GM19467 (cell line): ENCODE measurements around the gene CHCHD6.

Source experiments
- ATAC-seq: cut with Tn5 transposase; IDR thresholded peaks from one replicate; pipeline ENCODE4 v1.9.1; 2021; ENCODE audit warnings: mild to moderate bottlenecking, moderate library complexity; ENCODE audit not compliant: unreplicated experiment

The CHCHD6 gene

DNA sequence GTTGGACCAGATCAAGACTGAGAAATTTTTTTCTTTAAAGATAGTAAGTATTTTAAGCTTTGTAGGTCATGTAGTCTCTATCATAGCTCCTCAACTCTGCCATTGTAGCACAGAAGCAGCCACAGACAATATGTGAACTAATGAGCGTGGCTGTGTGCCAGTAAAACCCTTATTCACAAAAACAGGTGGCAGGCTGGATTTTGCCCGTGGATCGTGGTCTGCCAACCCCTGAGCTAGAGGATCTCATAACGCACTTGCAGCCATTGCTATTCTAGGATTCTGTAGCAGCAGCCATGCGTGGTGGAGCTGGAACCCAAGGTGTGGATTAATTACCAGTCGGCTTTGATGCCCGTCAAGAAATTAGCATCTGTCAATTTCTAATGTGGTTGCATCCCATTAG, 210.2 kb downstream of the CHCHD6 start:
- ATAC-seq, result no peak

- ATAC-seq, result no peak
Observed at GRCh38 chr3:126915015-126915414, 211.0 kb downstream of the CHCHD6 start.

- ATAC-seq, result no peak
Observed at GRCh38 chr3:126916546-126916945, 212.5 kb downstream of the CHCHD6 start.

DNA sequence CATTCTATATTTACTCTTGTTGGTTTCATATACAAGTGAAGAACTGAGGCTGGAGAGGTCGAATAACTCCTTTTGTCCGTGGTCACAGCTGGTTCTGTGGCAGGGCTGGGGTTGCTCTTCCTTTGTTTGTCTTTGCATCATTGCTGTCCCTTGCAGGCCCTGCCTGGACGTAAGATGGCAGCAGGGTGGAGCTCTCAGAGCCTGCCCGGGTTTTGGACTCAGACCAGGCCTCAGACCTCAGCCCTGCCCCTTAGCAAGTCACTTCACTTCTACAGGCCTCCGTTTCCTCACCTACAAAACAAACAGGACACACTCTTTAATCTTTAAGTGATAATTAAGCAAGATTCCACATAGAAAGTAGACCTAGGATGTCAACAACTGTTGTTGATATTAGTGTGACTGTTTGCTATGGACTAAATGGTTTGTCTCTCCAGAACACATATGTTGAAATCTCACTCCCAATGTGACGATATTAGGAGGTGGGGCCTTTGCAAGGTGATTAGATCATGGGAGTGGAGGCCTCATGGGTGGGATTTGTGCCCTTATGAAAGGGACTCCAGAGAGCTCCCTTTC, 213.3 kb downstream of the CHCHD6 start:
- ATAC-seq, result no peak

GRCh38 chr3:126918355-126918821, 214.3 kb downstream of the CHCHD6 start:
- no peak for ATAC-seq

DNA sequence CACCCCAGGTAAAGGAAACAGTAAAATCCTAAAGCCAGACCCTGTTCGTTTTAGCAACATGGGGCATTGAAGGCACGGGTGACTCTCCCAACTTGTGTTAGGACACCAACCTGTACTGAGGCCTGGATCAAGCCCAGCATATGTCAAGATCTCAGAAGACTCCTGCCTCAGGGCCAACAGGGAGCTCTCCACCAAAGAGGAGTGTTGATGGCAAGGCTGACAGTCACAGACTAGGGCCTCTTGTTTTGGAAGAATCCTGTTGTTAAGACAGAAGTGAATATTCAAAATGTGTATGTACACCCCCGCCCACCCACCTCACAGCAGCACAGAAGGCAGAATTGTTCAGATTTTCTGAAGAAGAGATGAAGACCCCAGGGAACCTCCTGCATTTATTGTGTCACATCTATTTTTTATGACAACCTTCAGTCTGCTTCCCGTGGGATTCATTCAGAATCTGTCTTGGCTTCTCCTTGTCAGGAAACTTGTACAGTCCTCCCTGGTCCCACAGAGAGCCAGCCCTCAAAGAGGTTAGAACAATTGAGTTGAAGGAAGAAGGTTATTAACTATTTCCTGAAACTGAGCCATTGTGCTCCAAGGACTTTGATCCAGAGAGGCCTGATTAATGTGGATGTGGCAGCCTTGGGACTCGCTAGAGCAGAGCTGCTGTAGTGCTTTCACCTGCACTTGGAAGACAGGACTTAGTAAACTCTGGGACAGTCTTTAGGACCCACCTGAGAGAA, 217.2 kb downstream of the CHCHD6 start:
- ATAC-seq, result no peak

DNA sequence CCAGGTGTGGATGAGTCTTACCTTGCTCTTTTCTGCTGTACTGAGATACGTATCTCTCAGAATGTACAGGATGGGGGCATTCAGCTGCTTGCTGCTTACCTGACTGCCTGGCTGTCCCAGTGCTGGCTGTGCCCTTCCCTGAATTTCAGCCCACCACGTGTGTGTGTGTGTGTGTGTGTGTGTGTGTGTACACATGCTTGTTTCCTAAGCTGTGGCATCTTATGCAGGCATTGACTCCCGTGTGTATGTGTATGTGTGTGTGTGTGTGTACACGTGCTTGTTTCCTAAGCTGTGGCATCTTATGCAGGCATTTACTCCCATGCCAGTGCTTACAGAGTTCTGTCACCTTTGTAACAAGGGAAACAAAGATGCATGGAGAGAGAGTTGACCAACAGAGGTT, 218.4 kb downstream of the CHCHD6 start:
- no peak for ATAC-seq

GRCh38 chr3:126923423-126923822, 219.4 kb downstream of the CHCHD6 start:
- no peak for ATAC-seq

GRCh38 chr3:126923895-126924294, 219.9 kb downstream of the CHCHD6 start:
- ATAC-seq, result no peak

DNA sequence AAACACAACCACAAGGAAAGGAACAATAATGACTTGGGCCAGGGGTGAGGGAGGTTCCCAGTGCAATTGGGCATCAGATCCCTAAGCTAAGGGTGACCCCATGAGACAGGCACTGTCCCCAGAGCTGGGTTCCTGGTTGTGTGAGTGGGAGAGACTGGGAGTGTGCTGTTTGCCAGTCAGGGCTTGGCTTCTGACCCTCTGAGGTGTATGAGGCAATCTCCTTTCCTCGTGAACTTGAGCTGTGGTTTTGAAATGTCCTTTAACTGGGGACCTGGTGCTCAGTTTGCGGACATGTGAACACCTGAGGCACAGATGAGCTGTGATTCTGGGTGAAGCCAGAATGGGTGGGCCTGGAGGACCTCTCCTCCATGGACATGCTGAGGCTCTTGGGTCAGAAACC, 220.4 kb downstream of the CHCHD6 start:
- no peak for ATAC-seq

GRCh38 chr3:126925411-126926171, 221.6 kb downstream of the CHCHD6 start:
- no peak for ATAC-seq

DNA sequence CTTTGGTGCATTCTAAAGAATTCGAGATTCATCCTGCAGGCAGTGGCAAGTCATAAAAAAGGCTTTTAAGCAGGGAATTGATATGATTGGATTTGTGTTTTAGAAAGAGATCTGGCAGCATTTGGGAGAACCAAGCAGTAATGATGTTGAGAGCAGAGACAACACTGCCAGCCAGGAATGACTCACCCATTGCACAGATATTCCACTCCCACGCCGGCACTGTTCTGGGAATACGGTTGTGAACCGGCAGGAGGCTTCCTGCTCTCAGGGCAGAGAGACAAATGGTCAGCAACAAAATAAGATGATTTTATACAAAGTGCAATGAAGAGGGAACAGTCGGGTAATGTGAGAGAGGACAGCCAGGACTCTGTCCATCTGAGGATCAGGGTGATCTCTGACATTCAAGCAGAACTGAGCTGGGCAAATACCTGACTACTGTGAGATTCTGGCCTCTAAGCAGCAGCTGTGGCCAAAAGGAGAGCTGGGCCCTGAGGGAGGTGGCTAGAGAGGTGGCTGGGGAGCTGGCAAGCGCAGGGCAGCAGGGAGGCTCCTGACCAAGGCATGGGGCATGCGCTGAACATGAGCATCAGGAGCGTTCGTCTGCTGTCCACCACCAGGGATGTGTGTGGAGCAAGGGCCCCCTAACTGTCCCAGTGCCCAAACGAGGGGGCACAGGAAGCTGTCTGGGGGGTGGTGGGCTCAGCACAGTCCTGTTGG, 222.8 kb downstream of the CHCHD6 start:
- ATAC-seq, result no peak

DNA sequence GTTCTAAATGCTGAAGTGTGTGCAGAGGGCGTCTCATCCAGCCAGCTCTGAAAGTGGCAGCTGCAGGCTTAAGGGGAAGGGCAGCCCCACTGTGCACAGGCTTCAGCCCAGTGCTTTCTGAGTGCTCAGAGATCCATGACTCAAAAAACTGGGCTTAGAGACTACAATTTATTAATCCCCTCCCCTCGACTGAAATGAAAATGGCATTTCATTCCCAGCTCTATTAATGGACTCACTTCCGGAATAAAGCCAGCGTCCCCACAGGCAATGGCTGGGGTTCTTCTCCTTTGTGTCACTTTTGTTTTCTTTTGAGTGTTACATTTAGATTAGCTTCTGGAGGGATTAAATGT, 223.3 kb downstream of the CHCHD6 start:
- no peak for ATAC-seq

GRCh38 chr3:126927846-126928245, 223.8 kb downstream of the CHCHD6 start:
- no peak for ATAC-seq

DNA sequence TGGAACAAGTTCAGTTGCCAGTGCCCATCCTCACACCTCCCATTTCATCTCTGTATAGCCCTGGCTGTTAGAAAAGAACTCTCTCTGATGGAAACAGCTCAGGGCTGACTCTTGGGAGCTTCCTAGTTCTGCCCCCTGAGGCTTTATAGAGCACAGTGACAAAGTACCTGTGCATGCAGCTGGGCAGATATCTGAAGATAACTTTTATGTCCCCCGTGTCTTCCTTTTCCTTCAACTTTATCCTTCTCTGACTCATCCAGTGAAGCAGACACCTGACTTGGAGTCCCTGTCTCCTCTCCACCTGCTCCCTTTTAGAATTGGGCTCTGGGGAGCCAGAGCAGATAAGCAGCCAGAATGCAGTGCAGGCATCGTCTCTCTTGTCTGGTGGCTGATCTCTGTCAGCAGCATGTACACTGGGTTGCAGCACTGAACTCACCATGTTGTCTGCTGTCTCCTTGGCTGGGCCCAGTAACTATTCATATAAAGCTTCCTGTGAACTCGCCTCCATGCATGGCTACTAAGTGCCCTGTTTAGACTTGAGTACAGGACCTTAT, 225.0 kb downstream of the CHCHD6 start:
- no peak for ATAC-seq

DNA sequence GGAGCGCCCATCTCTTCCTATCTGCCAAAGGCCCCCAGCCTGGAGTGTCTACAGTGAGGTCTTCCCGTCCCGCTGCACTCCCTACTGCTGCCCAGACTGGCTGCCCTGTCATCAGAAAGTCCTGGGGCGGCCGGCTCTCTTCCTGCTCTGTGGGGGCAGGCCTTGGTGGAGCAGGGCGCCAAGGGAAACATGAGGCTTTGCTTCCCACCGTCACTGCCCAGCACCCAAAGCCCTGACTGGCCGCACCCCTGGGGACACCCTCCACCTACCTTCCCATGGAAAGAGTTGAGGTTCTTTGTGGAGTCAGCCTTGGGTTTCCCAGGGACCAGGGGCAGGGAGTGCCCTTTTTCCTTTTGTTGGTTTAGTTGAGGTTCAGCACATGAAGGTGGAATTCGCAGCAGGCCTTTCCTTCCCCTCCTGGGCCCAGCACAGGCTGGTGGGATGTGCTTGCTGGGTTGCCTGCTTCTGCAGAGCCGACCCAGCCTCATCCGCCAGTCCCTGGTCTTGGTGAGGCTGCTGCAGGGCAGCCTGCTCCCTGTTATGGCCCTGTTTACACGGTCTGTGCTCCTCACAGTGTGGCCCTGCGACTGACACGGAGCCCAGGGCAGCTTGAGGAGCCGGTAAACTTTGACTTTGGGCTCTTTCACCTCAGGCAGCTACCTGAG, 227.0 kb downstream of the CHCHD6 start:
- no peak for ATAC-seq

- no peak for ATAC-seq
Observed at GRCh38 chr3:126931806-126932187, 227.8 kb downstream of the CHCHD6 start.

DNA sequence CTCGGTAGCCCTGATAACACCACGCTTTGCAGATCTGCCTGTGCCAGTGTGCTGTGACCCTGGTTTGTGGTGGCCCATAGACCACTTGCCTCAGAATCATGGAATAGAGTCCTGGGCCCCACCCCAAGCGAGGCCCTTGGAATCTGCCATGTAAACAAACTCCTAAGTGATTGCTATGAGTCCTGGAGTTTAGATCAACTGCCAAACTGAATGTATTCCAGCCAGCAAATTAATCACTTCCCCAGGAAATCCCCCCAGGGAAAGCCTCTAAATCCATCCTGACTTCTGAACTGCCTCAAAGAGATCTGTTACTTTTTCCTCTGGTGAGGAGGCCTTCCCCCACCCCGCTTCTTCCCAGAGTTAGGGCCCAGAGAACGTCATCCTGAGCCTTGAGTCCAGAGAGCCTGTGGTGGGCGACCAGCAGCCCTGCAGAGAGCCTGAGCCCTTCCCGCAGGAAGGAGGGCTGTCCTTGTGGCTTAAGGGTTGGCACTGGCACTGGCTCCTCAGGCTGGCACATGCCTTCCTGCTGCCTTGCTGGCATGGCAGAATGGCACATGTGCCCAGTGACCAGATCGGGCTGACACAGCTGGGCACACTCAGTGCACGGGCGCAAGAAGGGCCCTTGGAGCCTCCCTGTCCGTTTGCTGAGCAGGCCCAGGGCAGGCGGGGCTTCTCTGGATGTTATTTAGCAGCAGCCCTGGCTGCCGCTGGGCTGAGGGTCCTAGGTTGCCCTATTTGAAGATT, 228.3 kb downstream of the CHCHD6 start:
- no peak for ATAC-seq

- ATAC-seq, result no peak
Observed at GRCh38 chr3:126934031-126934531, 230.0 kb downstream of the CHCHD6 start.

DNA sequence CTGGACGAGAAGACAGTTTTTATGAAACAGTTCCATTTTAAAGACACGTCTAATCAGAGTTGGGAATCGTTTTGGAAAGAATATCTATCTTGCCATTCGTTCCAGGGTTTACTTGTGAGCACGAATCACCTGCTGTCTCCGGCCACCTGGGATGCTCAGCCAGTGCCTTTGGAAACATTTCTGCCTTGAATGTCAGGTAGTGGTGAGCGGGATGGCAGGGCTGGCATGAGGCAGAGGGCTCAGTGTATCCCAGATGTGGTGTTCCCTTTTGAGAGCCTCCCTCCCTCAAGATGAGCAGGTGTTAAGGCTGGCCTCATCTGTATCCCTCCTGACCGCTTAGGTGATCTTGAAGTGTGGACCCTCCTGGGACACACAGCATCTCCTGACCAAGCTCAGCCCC, 231.0 kb downstream of the CHCHD6 start:
- ATAC-seq, result no peak
